Hepatocyte (in vitro differentiated cells): Measurements from ENCODE around the gene BMP5. TPM values are rescaled to one million over a fixed set of nuclear protein-coding genes. Genes with fewer than 3 reads are reported as not detected.
A peak's percentile ranks its signal among the peaks of the same experiment; 100 is the strongest.

Experiments used
- DNase-seq: peaks from one replicate; pipeline ENCODE4 v3.0.0-alpha.2; 2016; ENCODE audit warnings: low spot score
- H2AFZ ChIP-seq: fragments of 200-600 bp; sonication (generic); 2 replicates; pipeline ENCODE4 v1.6.0; 2016; ENCODE audit warnings: antibody characterized with exemption, mild to moderate bottlenecking
- H3K27ac ChIP-seq: fragments of 200-600 bp; sonication (generic); 2 replicates; pipeline ENCODE4 v1.5.1; 2016; ENCODE audit warnings: mild to moderate bottlenecking
- H3K27me3 ChIP-seq: fragments of 200-600 bp; sonication (generic); 2 replicates; pipeline ENCODE4 v1.6.1; 2016
- H3K36me3 ChIP-seq: fragments of 200-600 bp; sonication (generic); replicated peaks from 2 replicates; pipeline ENCODE4 v1.5.1; 2016; ENCODE audit warnings: low read depth; ENCODE audit not compliant: insufficient read depth
- H3K4me1 ChIP-seq: fragments of 200-600 bp; sonication (generic); 2 replicates; pipeline ENCODE4 v1.5.1; 2016; ENCODE audit warnings: mild to moderate bottlenecking, moderate library complexity; ENCODE audit not compliant: insufficient read depth
- H3K4me2 ChIP-seq: fragments of 200-600 bp; sonication (generic); 2 replicates; pipeline ENCODE4 v1.6.0; 2016
- H3K4me3 ChIP-seq: fragments of 200-600 bp; sonication (generic); 2 replicates; pipeline ENCODE4 v1.5.1; 2016; ENCODE audit warnings: mild to moderate bottlenecking
- H3K79me2 ChIP-seq: fragments of 200-600 bp; sonication (generic); 2 replicates; pipeline ENCODE4 v1.6.0; 2017; ENCODE audit warnings: mild to moderate bottlenecking
- H3K9me2 ChIP-seq: fragments of 200-600 bp; sonication (generic); replicated peaks from 2 replicates; pipeline ENCODE4 v1.6.0; 2017; ENCODE audit warnings: mild to moderate bottlenecking; ENCODE audit not compliant: insufficient read depth
- H3K9me3 ChIP-seq: fragments of 200-600 bp; sonication (generic); 2 replicates; pipeline ENCODE4 v1.5.1; 2016; ENCODE audit warnings: low read depth, mild to moderate bottlenecking
- H4K20me1 ChIP-seq: fragments of 200-600 bp; sonication (generic); 2 replicates; pipeline ENCODE4 v1.6.0; 2016; ENCODE audit warnings: mild to moderate bottlenecking; ENCODE audit not compliant: insufficient read depth, poor library complexity, severe bottlenecking
- CTCF ChIP-seq: fragments of 200-600 bp; sonication (generic); IDR thresholded peaks from 2 replicates; pipeline ENCODE4 v1.5.1; 2016; ENCODE audit warnings: antibody characterized with exemption, mild to moderate bottlenecking; ENCODE audit not compliant: poor library complexity
- EZH2 ChIP-seq: fragments of 200-600 bp; sonication (generic); IDR thresholded peaks from 2 replicates; pipeline ENCODE4 v1.6.1; 2016; ENCODE audit warnings: antibody characterized with exemption, mild to moderate bottlenecking, borderline replicate concordance
- EZH2phosphoT487 ChIP-seq: fragments of 200-600 bp; sonication (generic); IDR thresholded peaks from one replicate; pipeline ENCODE4 v1.6.1; 2018; ENCODE audit warnings: antibody characterized with exemption, mild to moderate bottlenecking, low read depth, moderate library complexity; ENCODE audit not compliant: unreplicated experiment, severe bottlenecking
- WGBS: methylation state at CpG from one replicate; pipeline ENCODE4 v1.1.6; 2016; ENCODE audit warnings: low lambda C conversion rate; ENCODE audit errors: missing lambda C conversion rate; 5-methylcytosine and 5-hydroxymethylcytosine counted together
- polyA plus RNA-seq: library from polyadenylated mRNA; unstranded; fragments of >200 nt; fragmentation: Nextera tagmentation; extraction: Ambion mirVana; gene quantifications from 2 replicates; pipeline ENCODE4 v1.2.1, GENCODE V29; 2016
- total RNA-seq: library from RNA; depleted of rRNA; stranded (reverse); fragments of >200 nt; gene quantifications from 2 replicates; pipeline ENCODE4 v1.2.3, GENCODE V29; 2014

Gene BMP5
- total and polyA plus RNA-seq, 2 experiments from 2014 or later: 9.5 to 38.3 TPM

GRCh38 chr6:55853008-55854001 lies 22.1 kb downstream of the BMP5 start:
- no peaks in the 10 kb centered on the region for H3K9me2 ChIP-seq
- H3K27ac ChIP-seq: no peak overlapping the region
- peaks cover 60% of the 10 kb centered on the region for H3K79me2 ChIP-seq
- no peak overlapping the region for H3K4me3 ChIP-seq
- H3K9me3 ChIP-seq: no peaks in the 10 kb centered on the region
- no peaks in the 10 kb centered on the region for H3K36me3 ChIP-seq
- no peaks in the 10 kb centered on the region for H3K4me1 ChIP-seq
- H3K4me2 ChIP-seq: peak overlapping the region; percentile 50
- no peaks in the 10 kb centered on the region for H3K27me3 ChIP-seq
- no peak for DNase-seq
- H4K20me1 ChIP-seq: peaks cover 14% of the 10 kb centered on the region
- WGBS: 67% methylated on average over 7 of the region's 7 CpGs
- H2AFZ ChIP-seq: no peak overlapping the region
- no peak for TF ChIP-seq EZH2phosphoT487
- no peak for TF ChIP-seq CTCF
- TF ChIP-seq EZH2: no peak

DNA sequence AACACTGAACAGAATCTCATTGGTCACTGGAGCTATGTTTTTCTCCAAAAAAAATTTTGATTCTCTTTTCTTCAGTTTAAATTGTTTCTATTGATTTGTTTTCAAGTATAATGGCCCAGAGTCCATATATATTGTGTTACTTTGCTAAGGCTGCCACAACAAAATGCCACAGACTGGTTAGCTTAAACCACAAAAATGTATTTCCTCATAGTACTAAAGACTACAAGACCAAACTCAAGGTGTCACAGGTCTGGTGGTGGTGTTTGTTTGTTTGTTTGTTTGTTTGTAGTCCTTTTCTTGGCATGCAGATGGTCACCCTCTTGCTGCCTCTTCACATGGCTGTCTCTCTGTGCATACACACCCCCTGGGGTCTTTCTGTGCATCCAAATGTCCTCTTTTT lies 34.0 kb downstream of the BMP5 start:
- DNase-seq: no peak
- Histone ChIP-seq H3K4me1 (peaks cover 6% of the 10 kb centered on the region), H3K9me3 (no peaks in the 10 kb centered on the region), H4K20me1 (no peaks in the 10 kb centered on the region), H3K27ac (no peak overlapping the region), H3K4me3 (no peak overlapping the region), H3K36me3 (no peaks in the 10 kb centered on the region), H3K9me2 (no peaks in the 10 kb centered on the region), H3K4me2 (no peak overlapping the region), H3K27me3 (no peaks in the 10 kb centered on the region), H3K79me2 (peaks cover 28% of the 10 kb centered on the region), H2AFZ (no peak overlapping the region)
- TF ChIP-seq EZH2phosphoT487 (no peak), EZH2 (no peak), CTCF (no peak)

DNA sequence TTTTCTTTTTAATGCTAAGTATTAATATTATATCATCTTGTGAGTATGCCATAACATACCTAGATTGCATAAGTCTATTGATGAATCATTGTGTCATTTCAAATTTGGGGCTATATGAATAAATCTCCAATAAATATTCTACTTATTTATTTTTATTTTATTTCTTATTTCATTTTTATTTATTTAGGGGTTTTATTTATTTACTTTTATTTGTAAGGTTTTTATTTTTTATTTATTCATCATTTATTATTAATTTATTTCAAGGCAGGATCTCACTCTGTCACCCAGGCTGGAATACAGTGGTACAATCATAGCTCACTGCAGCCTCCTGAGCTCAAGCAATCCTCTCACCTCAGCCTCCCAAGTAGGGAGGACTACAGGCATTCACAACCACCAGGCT lies 36.3 kb downstream of the BMP5 start:
- H3K9me3 ChIP-seq: no peaks in the 10 kb centered on the region
- H3K4me3 ChIP-seq: no peak overlapping the region
- H3K27ac ChIP-seq: no peak overlapping the region
- no peak for TF ChIP-seq CTCF
- TF ChIP-seq EZH2phosphoT487: no peak
- no peak for TF ChIP-seq EZH2
- H3K4me1 ChIP-seq: peaks cover 6% of the 10 kb centered on the region
- no peak for DNase-seq
- no peak overlapping the region for H3K4me2 ChIP-seq
- H3K36me3 ChIP-seq: no peaks in the 10 kb centered on the region
- H3K9me2 ChIP-seq: no peaks in the 10 kb centered on the region
- H4K20me1 ChIP-seq: no peaks in the 10 kb centered on the region
- H3K79me2 ChIP-seq: peaks cover 25% of the 10 kb centered on the region
- no peak overlapping the region for H2AFZ ChIP-seq
- H3K27me3 ChIP-seq: no peaks in the 10 kb centered on the region
